HCT116 (cell line): Measurements from ENCODE around the gene ZEB1. TPM values are rescaled to one million over a fixed set of nuclear protein-coding genes. Genes with fewer than 3 reads are reported as not detected.

Source experiments
- ATAC-seq: fragments of 200-7000 bp; cut with Tn5 transposase; 2 replicates; pipeline ENCODE4 v1.9.1; 2020; ENCODE audit warnings: mild to moderate bottlenecking, moderate library complexity
- BruUV-seq: library from RNA; stranded (reverse); fragments of 400-500 nt; replicated peaks from 2 replicates; lab custom pipeline; 2021; lab: Mats Ljungman, UMichigan
- CTCF ChIA-PET: fragments of 300-600 bp; sonication (Branson Sonifier 250); formaldehyde crosslinking; loops from one replicate; lab custom pipeline; 2021; ENCODE audit warnings: antibody characterized with exemption; lab: Charles Lee
- POLR2A ChIA-PET: fragments of 300-600, 350-600 bp; sonication (Branson Sonifier 250); formaldehyde crosslinking; loops from one replicate; lab custom pipeline; 2021; ENCODE audit warnings: antibody characterized with exemption; lab: Charles Lee
- RAD21 ChIA-PET, 2 experiments: fragments of 300-600 bp; sonication (Branson Sonifier 250); formaldehyde crosslinking; loops; one replicate each; lab custom pipeline; 2023; ENCODE audit warnings: low total read pairs in 2 of 2; ENCODE audit not compliant: uncharacterized antibody in 2 of 2, unreplicated experiment in 2 of 2, low non-redundant PET in 1 of 2; lab: Charles Lee
- DNase-seq: peaks from one replicate; pipeline ENCODE4 v3.0.0-alpha.2; 2010; ENCODE audit warnings: low read depth, low spot score
- H2AFZ ChIP-seq: fragments of 200-600 bp; shearing (Covaris generic), sonication (generic); 2 replicates; pipeline ENCODE4 v1.6.1; 2017; ENCODE audit warnings: low read depth, mixed run types, mixed read lengths, antibody characterized with exemption, low read length; ENCODE audit not compliant: poor library complexity, severe bottlenecking
- H3K27ac ChIP-seq: 2 replicates; pipeline ENCODE4 v1.5.1; 2012; ENCODE audit warnings: low read depth, low read length
- H3K27me3 ChIP-seq: fragments of 200-600 bp; sonication (generic); 2 replicates; pipeline ENCODE4 v1.6.1; 2016; ENCODE audit warnings: mixed run types, low read length, mixed read lengths; ENCODE audit not compliant: insufficient read depth
- H3K36me3 ChIP-seq, 2 experiments: fragments of 200-500 bp in 1 of 2; fragments of 200-600 bp in 1 of 2; sonication (Bioruptor generic) in 1 of 2; sonication (generic) in 1 of 2; 2 replicates each; pipeline versions ENCODE4 v1.5.1 to v1.6.1; 2014 to 2016; ENCODE audit warnings: low read length in 2 of 2, inconsistent platforms in 1 of 2, mixed read lengths in 1 of 2, mixed run types in 1 of 2; ENCODE audit not compliant: insufficient read depth in 2 of 2, control insufficient read depth in 1 of 2
- H3K4me1 ChIP-seq, 2 experiments: fragments of 200-600 bp in 1 of 2; sonication (generic) in 1 of 2; 2 replicates each; pipeline versions ENCODE4 v1.5.1 to v1.6.1; 2012 to 2017; ENCODE audit warnings: low read length in 2 of 2, inconsistent platforms in 1 of 2, mild to moderate bottlenecking in 1 of 2, mixed read lengths in 1 of 2, mixed run types in 1 of 2, moderate library complexity in 1 of 2; ENCODE audit not compliant: insufficient read depth in 2 of 2, control insufficient read depth in 1 of 2
- H3K4me2 ChIP-seq: fragments of 200-600 bp; sonication (generic); 2 replicates; pipeline ENCODE4 v1.6.1; 2017; ENCODE audit warnings: mixed run types, low read length, mixed read lengths
- H3K4me3 ChIP-seq, 2 experiments: fragments of 200-600 bp in 1 of 2; sonication (generic) in 1 of 2; replicated peaks in 1 of 2; 2 replicates each; pipeline ENCODE4 v1.5.1; 2011 to 2016; ENCODE audit warnings: low read length in 2 of 2, control low read depth in 1 of 2, low read depth in 1 of 2, mild to moderate bottlenecking in 1 of 2, mixed read lengths in 1 of 2, mixed run types in 1 of 2
- H3K79me2 ChIP-seq: fragments of 200-600 bp; sonication (generic); 2 replicates; pipeline ENCODE4 v1.6.1; 2017; ENCODE audit warnings: mild to moderate bottlenecking, mixed run types, low read length, moderate library complexity, mixed read lengths; ENCODE audit not compliant: insufficient read depth
- H3K9ac ChIP-seq: fragments of 200-600 bp; sonication (generic); 2 replicates; pipeline ENCODE4 v1.6.1; 2016; ENCODE audit warnings: low read length, mixed read lengths
- H3K9me2 ChIP-seq: fragments of 200-600 bp; sonication (generic), shearing (Covaris generic); 2 replicates; pipeline ENCODE4 v1.6.1; 2017; ENCODE audit warnings: mixed run types, mild to moderate bottlenecking, moderate library complexity; ENCODE audit not compliant: insufficient read depth
- H3K9me3 ChIP-seq, 2 experiments: fragments of 200-500 bp in 1 of 2; fragments of 200-600 bp in 1 of 2; sonication (Bioruptor generic) in 1 of 2; sonication (generic) in 1 of 2; 2 replicates each; pipeline ENCODE4 v1.6.1; 2014 to 2017; ENCODE audit warnings: low read length in 2 of 2, mixed read lengths in 2 of 2, inconsistent platforms in 1 of 2, low read depth in 1 of 2, mild to moderate bottlenecking in 1 of 2, mixed run types in 1 of 2, moderate library complexity in 1 of 2; ENCODE audit not compliant: control insufficient read depth in 1 of 2, insufficient read depth in 1 of 2
- H4K20me1 ChIP-seq: fragments of 200-600 bp; sonication (generic), shearing (Covaris generic); 2 replicates; pipeline ENCODE4 v1.6.1; 2017; ENCODE audit warnings: mixed run types, mild to moderate bottlenecking, moderate library complexity; ENCODE audit not compliant: insufficient read depth
- CBX3 ChIP-seq: IDR thresholded peaks from 2 replicates; pipeline ENCODE4 v1.6.1; 2012; ENCODE audit warnings: low read depth
- CEBPB ChIP-seq: IDR thresholded peaks from 2 replicates; pipeline ENCODE4 v1.6.1; 2012; ENCODE audit warnings: low read depth
- EGR1 ChIP-seq: IDR thresholded peaks from 2 replicates; pipeline ENCODE4 v1.6.1; 2012; ENCODE audit warnings: low read depth
- ELF1 ChIP-seq: IDR thresholded peaks from 2 replicates; pipeline ENCODE4 v1.6.1; 2012; ENCODE audit warnings: low read depth, borderline replicate concordance
- EZH2 ChIP-seq: fragments of 200-600 bp; sonication (generic); IDR thresholded peaks from 2 replicates; pipeline ENCODE4 v1.6.1; 2017; ENCODE audit warnings: antibody characterized with exemption, mixed run types
- EZH2phosphoT487 ChIP-seq: fragments of 200-600 bp; IDR thresholded peaks from 2 replicates; pipeline ENCODE4 v1.6.1; 2018; ENCODE audit warnings: antibody characterized with exemption, borderline replicate concordance
- POLR2A ChIP-seq: IDR thresholded peaks from 2 replicates; pipeline ENCODE4 v1.7.0; 2011; ENCODE audit warnings: borderline replicate concordance; ENCODE audit not compliant: insufficient read depth, insufficient read length; ENCODE audit errors: extremely low read depth
- POLR2AphosphoS5 ChIP-seq: IDR thresholded peaks from 2 replicates; pipeline ENCODE4 v1.6.1; 2011; ENCODE audit warnings: mild to moderate bottlenecking, low read depth, low read length, moderate library complexity
- RAD21 ChIP-seq: IDR thresholded peaks from 2 replicates; pipeline ENCODE4 v1.6.1; 2012; ENCODE audit warnings: low read depth, mild to moderate bottlenecking
- SIN3A ChIP-seq: IDR thresholded peaks from 2 replicates; pipeline ENCODE4 v1.6.1; 2012; ENCODE audit warnings: low read depth
- SP1 ChIP-seq: IDR thresholded peaks from 2 replicates; pipeline ENCODE4 v1.6.1; 2012; ENCODE audit warnings: low read depth
- SRF ChIP-seq: IDR thresholded peaks from 2 replicates; pipeline ENCODE4 v1.6.1; 2012; ENCODE audit warnings: low read depth
- YY1 ChIP-seq: IDR thresholded peaks from 2 replicates; pipeline ENCODE4 v1.6.1; 2011; ENCODE audit warnings: low read length, low read depth, moderate library complexity, mild to moderate bottlenecking; ENCODE audit not compliant: insufficient replicate concordance; ENCODE audit errors: extremely low read depth
- ZNF274 ChIP-seq: fragments of 200-500 bp; sonication (Bioruptor generic); IDR thresholded peaks from 2 replicates; pipeline ENCODE4 v1.6.1; 2014; ENCODE audit warnings: mild to moderate bottlenecking, low read depth, low read length, inconsistent platforms
- intact Hi-C: fragments of 100-400 bp; cut with micrococcal nuclease; formaldehyde crosslinking; loops from 2 replicates; pipeline ENCODE4 v1.10.0; 2022
- total RNA-seq: library from RNA; stranded (reverse); gene quantifications from one replicate; pipeline ENCODE4 v1.2.1, GENCODE V29; 2021; ENCODE audit not compliant: unreplicated experiment
- TF ChIP-seq, protein P1 (sequence below): IDR thresholded peaks from 2 replicates; pipeline ENCODE4 v1.6.1; 2011; ENCODE audit warnings: mild to moderate bottlenecking, low read length, moderate library complexity; ENCODE audit not compliant: insufficient replicate concordance; ENCODE audit errors: extremely low read depth
- TF ChIP-seq, protein P2 (sequence below): IDR thresholded peaks from 2 replicates; pipeline ENCODE4 v1.6.1; 2012; ENCODE audit warnings: low read depth
- TF ChIP-seq, protein P3 (sequence below): IDR thresholded peaks from 2 replicates; pipeline ENCODE4 v1.6.1; 2012

Gene ZEB1
- total RNA-seq, 1 experiment from 2014 or later: 3.4 TPM

DNA sequence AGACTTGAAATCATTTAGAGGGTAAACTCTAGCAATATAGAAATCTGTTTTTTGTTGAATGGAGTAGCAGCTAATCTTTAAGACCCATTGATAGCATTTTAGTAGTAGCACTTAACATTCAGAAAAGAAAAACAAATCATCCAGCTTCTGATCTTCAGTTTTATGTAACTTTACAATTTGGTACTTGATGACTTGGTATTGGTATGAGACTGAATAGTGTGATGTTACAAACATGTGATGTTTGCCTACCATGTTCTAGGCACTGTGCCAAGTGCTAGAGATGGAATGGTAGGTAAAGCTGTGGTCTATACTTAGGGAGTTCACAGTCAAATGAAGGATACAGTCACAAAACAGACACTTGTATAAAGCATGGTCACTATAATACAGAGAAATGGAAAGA, 21.3 kb downstream of the ZEB1 start:
- Histone ChIP-seq H3K4me3 (no peak overlapping the region), H3K9me2 (no peaks in the 10 kb centered on the region), H2AFZ (no peak overlapping the region), H3K27ac (no peak overlapping the region), H3K9me3 (no peaks in the 10 kb centered on the region), H3K36me3 (no peaks in the 10 kb centered on the region), H4K20me1 (no peaks in the 10 kb centered on the region), H3K9ac (no peak overlapping the region)
- DNase-seq: no peak
- RAD21 ChIA-PET: no interaction called here
- no peak for ATAC-seq
- POLR2A ChIA-PET: no interaction called here
- CTCF ChIA-PET: no interaction called here
- no peak for TF ChIP-seq SP1
- no peak for TF ChIP-seq EZH2phosphoT487
- no peak for TF ChIP-seq POLR2A
- no peak for TF ChIP-seq POLR2AphosphoS5
- TF ChIP-seq SIN3A: no peak
- no peak for TF ChIP-seq CEBPB
- TF ChIP-seq EZH2: no peak
- TF ChIP-seq, protein P1, sequence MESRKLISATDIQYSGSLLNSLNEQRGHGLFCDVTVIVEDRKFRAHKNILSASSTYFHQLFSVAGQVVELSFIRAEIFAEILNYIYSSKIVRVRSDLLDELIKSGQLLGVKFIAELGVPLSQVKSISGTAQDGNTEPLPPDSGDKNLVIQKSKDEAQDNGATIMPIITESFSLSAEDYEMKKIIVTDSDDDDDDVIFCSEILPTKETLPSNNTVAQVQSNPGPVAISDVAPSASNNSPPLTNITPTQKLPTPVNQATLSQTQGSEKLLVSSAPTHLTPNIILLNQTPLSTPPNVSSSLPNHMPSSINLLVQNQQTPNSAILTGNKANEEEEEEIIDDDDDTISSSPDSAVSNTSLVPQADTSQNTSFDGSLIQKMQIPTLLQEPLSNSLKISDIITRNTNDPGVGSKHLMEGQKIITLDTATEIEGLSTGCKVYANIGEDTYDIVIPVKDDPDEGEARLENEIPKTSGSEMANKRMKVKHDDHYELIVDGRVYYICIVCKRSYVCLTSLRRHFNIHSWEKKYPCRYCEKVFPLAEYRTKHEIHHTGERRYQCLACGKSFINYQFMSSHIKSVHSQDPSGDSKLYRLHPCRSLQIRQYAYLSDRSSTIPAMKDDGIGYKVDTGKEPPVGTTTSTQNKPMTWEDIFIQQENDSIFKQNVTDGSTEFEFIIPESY: no peak
- TF ChIP-seq, protein P2, sequence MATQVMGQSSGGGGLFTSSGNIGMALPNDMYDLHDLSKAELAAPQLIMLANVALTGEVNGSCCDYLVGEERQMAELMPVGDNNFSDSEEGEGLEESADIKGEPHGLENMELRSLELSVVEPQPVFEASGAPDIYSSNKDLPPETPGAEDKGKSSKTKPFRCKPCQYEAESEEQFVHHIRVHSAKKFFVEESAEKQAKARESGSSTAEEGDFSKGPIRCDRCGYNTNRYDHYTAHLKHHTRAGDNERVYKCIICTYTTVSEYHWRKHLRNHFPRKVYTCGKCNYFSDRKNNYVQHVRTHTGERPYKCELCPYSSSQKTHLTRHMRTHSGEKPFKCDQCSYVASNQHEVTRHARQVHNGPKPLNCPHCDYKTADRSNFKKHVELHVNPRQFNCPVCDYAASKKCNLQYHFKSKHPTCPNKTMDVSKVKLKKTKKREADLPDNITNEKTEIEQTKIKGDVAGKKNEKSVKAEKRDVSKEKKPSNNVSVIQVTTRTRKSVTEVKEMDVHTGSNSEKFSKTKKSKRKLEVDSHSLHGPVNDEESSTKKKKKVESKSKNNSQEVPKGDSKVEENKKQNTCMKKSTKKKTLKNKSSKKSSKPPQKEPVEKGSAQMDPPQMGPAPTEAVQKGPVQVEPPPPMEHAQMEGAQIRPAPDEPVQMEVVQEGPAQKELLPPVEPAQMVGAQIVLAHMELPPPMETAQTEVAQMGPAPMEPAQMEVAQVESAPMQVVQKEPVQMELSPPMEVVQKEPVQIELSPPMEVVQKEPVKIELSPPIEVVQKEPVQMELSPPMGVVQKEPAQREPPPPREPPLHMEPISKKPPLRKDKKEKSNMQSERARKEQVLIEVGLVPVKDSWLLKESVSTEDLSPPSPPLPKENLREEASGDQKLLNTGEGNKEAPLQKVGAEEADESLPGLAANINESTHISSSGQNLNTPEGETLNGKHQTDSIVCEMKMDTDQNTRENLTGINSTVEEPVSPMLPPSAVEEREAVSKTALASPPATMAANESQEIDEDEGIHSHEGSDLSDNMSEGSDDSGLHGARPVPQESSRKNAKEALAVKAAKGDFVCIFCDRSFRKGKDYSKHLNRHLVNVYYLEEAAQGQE: no peak
- no peak for TF ChIP-seq EGR1
- TF ChIP-seq, protein P3, sequence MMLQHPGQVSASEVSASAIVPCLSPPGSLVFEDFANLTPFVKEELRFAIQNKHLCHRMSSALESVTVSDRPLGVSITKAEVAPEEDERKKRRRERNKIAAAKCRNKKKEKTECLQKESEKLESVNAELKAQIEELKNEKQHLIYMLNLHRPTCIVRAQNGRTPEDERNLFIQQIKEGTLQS: no peak
- no peak for TF ChIP-seq ELF1
- no peak for TF ChIP-seq YY1
- TF ChIP-seq ZNF274: no peak
- TF ChIP-seq SRF: no peak
- TF ChIP-seq CBX3: no peak
- no peak for TF ChIP-seq RAD21
- TF ChIP-seq, all 23 proteins: peak for 0
- Histone ChIP-seq H3K27me3 (no peaks in the 10 kb centered on the region), H3K4me2 (no peak overlapping the region), H3K4me1 (no peaks in the 10 kb centered on the region), H3K79me2 (no peaks in the 10 kb centered on the region)
- intact Hi-C loops: no loop called here
- no TSS peak for BruUV-seq
